B cell (primary cell): ENCODE measurements around the gene SURF6. TPM values are rescaled to one million over a fixed set of nuclear protein-coding genes. Genes with fewer than 3 reads are reported as not detected.

Experiments
- ATAC-seq: fragments of 200-7000 bp; cut with Tn5 transposase; one replicate; pipeline ENCODE4 v1.10.0; 2021; ENCODE audit warnings: low read depth, mild to moderate bottlenecking, moderate number of reproducible peaks, moderate library complexity
- CTCF ChIA-PET: fragments of 350-600 bp; sonication (Branson Sonifier 250); formaldehyde crosslinking; loops from one replicate; lab custom pipeline; 2021; ENCODE audit warnings: antibody characterized with exemption, inconsistent platforms; lab: Charles Lee
- POLR2A ChIA-PET: fragments of 350-600 bp; sonication (Branson Sonifier 250); formaldehyde crosslinking; loops from one replicate; lab custom pipeline; 2021; ENCODE audit warnings: antibody characterized with exemption; lab: Charles Lee
- DNase-seq: peaks from one replicate; pipeline ENCODE4 v3.0.0; 2013
- H2AFZ ChIP-seq: 2 replicates; pipeline ENCODE4 v1.6.1; 2012; ENCODE audit warnings: mild to moderate bottlenecking, low read depth, low read length; ENCODE audit not compliant: insufficient read depth, poor library complexity, severe bottlenecking
- H3K27ac ChIP-seq, 2 donors: 1 replicate in 1 of 2; 2 replicates in 1 of 2; pipeline ENCODE4 v1.5.1; 2012 to 2013; ENCODE audit warnings: low read length in 2 of 2, mild to moderate bottlenecking in 2 of 2, moderate library complexity in 1 of 2
- H3K27me3 ChIP-seq, 4 experiments: fragments of 200-600 bp in 1 of 4; sonication (generic) in 1 of 4; replicated peaks in 1 of 4; 1 replicate in 2 of 4; 2 replicates in 2 of 4; pipeline versions ENCODE4 v1.6.1 to v1.7.0; 2013 to 2016; ENCODE audit warnings: low read length in 3 of 4, mild to moderate bottlenecking in 2 of 4, mixed read lengths in 1 of 4, moderate library complexity in 1 of 4; ENCODE audit not compliant: insufficient read depth in 4 of 4, control insufficient read depth in 3 of 4; ENCODE audit errors: control extremely low read depth in 1 of 4
- H3K36me3 ChIP-seq, 2 experiments: replicated peaks in 1 of 2; 1 replicate in 1 of 2; 2 replicates in 1 of 2; pipeline versions ENCODE4 v1.6.1 to v1.7.1; 2013; ENCODE audit warnings: low read length in 1 of 2; ENCODE audit not compliant: insufficient read depth in 2 of 2, control insufficient read depth in 1 of 2; ENCODE audit errors: control extremely low read depth in 1 of 2, extremely low read depth in 1 of 2
- H3K4me1 ChIP-seq, 2 donors: fragments of 200-600 bp in 1 of 2; sonication (generic) in 1 of 2; 1 replicate in 1 of 2; 2 replicates in 1 of 2; pipeline versions ENCODE4 v1.5.1 to v1.6.1; 2013 to 2017; ENCODE audit warnings: low read length in 2 of 2; ENCODE audit not compliant: control insufficient read depth in 2 of 2, insufficient read depth in 2 of 2
- H3K4me2 ChIP-seq: replicated peaks from 2 replicates; pipeline ENCODE3; 2012; ENCODE audit warnings: mild to moderate bottlenecking, low read depth, low read length; ENCODE audit not compliant: poor library complexity, severe bottlenecking
- H3K4me3 ChIP-seq, 5 experiments: fragments of 200-600 bp in 1 of 5; sonication (generic) in 1 of 5; 1 replicate in 3 of 5; 2 replicates in 2 of 5; pipeline versions ENCODE4 v1.5.1 to v1.7.0; 2011 to 2016; ENCODE audit warnings: low read length in 4 of 5, mild to moderate bottlenecking in 4 of 5, low read depth in 2 of 5, control low read depth in 1 of 5, moderate library complexity in 1 of 5; ENCODE audit not compliant: insufficient read depth in 1 of 5; ENCODE audit errors: control extremely low read depth in 1 of 5, extremely low read depth in 1 of 5
- H3K79me2 ChIP-seq: fragments of 200-600 bp; sonication (generic); one replicate; pipeline ENCODE4 v1.6.0; 2016; ENCODE audit warnings: low read length; ENCODE audit not compliant: control insufficient read depth, insufficient read depth
- H3K9ac ChIP-seq: fragments of 200-600 bp; sonication (generic); 2 replicates; pipeline ENCODE4 v1.6.1; 2017; ENCODE audit warnings: mild to moderate bottlenecking, low read length, moderate library complexity
- H3K9me3 ChIP-seq, 3 donors: one replicate each; pipeline versions ENCODE4 v1.6.1 to v1.7.1; 2013; ENCODE audit warnings: low read length in 2 of 3; ENCODE audit not compliant: control insufficient read depth in 2 of 3, insufficient read depth in 1 of 3; ENCODE audit errors: control extremely low read depth in 1 of 3
- H4K20me1 ChIP-seq: 2 replicates; pipeline ENCODE4 v1.6.0; 2012; ENCODE audit warnings: mild to moderate bottlenecking, low read length; ENCODE audit not compliant: insufficient read depth, control insufficient read depth, poor library complexity, severe bottlenecking
- H3K27ac Mint-ChIP-seq: one replicate; pipeline ENCODE4 v1.8.0; 2021; ENCODE audit warnings: mixed read lengths
- H3K27me3 Mint-ChIP-seq: one replicate; pipeline ENCODE4 v1.8.0; 2021; ENCODE audit warnings: mixed read lengths
- H3K4me1 Mint-ChIP-seq: one replicate; pipeline ENCODE4 v1.8.0; 2021; ENCODE audit warnings: mixed read lengths
- H3K4me3 Mint-ChIP-seq: one replicate; pipeline ENCODE4 v1.8.0; 2021; ENCODE audit warnings: mixed read lengths
- H3K9me3 Mint-ChIP-seq: one replicate; pipeline ENCODE4 v1.8.0; 2022; ENCODE audit warnings: mixed read lengths; ENCODE audit not compliant: insufficient read depth
- EZH2 ChIP-seq: IDR thresholded peaks from 2 replicates; pipeline ENCODE4 v1.6.1; 2012; ENCODE audit warnings: borderline replicate concordance, low read depth, mild to moderate bottlenecking, moderate library complexity, low read length; ENCODE audit not compliant: insufficient read depth, poor library complexity, severe bottlenecking
- WGBS: methylation state at CpG from one replicate; pipeline ENCODE4 v1.1.5; 2013; ENCODE audit warnings: missing lambda C conversion rate; ENCODE audit not compliant: insufficient coverage; 5-methylcytosine and 5-hydroxymethylcytosine counted together
- intact Hi-C: fragments of 100-400 bp; cut with micrococcal nuclease; formaldehyde crosslinking; loops from one replicate; pipeline ENCODE4 v1.10.0; 2022
- polyA minus RNA-seq: library from RNA; depleted of rRNA, polyadenylated mRNA; stranded (reverse); fragments of >200 nt; gene quantifications from 2 replicates; pipeline ENCODE4 v1.2.3, GENCODE V29; 2012
- polyA plus RNA-seq: library from polyadenylated mRNA; depleted of rRNA; stranded (reverse); fragments of >200 nt; gene quantifications from 2 replicates; pipeline ENCODE4 v1.2.3, GENCODE V29; 2012
- total RNA-seq, 2 donors: library from RNA; stranded (reverse); fragments of 120-200 nt in 1 of 2; gene quantifications; 1 replicate in 1 of 2; 2 replicates in 1 of 2; pipeline versions ENCODE4 v1.2.3 to v1.2.4, GENCODE V29; 2013 to 2022
- TF ChIP-seq, protein P1 (sequence below): fragments of 200-600 bp; IDR thresholded peaks from one replicate; pipeline ENCODE4 v1.8.0; 2022; ENCODE audit warnings: antibody characterized with exemption, mild to moderate bottlenecking

SURF6 gene
- total RNA-seq (24.8 and 25.9 TPM in 2 replicates), polyA plus RNA-seq (14.7 and 24.4 TPM in 2 replicates), polyA minus RNA-seq (17.7 and 20.1 TPM in 2 replicates)
- 18.1 TPM for total RNA-seq (2013)

DNA sequence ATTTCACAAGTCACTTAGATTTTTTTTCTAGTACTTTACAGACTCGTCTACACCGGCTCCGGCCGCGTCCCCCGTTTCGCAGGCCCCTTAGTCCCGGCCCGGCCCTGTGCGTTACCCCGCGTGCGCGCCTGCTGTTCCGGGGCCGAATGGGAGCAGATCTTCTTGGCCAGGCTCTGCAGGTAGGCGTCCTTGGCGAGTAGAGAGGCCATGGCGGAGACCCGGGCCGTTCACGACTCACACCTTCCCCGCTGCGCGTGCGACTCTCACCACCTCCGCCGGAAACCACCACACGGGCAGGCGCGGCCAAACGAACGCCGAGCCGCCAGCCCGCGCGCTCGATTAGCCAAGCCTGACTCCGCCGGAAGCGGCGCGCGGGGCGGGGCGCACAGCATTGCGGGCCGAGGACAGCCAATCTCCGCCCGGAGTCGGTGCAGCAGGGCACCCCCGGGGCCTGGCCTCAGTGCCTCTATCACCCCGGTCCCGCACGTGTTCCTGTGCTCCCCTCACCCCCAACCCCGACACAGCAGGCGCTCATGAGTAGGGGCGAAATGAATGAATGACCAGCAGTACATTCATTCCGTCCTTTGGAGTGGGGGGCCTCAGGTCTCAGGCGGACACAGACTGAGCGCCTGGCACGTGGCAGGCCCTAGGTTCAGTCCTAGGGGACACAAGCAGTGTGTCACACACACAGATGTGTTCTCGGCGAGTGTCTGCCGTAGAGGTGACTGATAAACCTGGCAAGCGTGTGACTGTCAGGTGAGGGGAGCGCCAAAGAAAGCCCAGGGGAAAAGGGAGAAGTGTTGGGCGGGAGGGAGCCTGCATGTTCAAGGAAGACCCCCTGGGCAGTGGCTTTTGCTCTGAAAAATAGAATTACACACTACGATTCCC, at the start of gene SURF6:
TSS of gene SURF6 (minus strand) at position 265 of the 888 bp plus-strand sequence. CDS start at position 209, 56 bp downstream.
- 3% methylated on average over 66 of the region's 70 CpGs for WGBS
- POLR2A ChIA-PET = interaction anchor here (1.3 kb wide), 2 partner anchors 12 to 306 kb away, joined by 4 to 7 read pairs; partner anchors contain the start of genes GTF3C5, MED22 and RPL7A

More for the DNA sequence above, at the start of gene SURF6:
- Mint-ChIP-seq H3K9me3 (no peaks in the 10 kb centered on the region), H3K4me3 (peak within 1 kb of the TSS; percentile 99), H3K27ac (peak within 1 kb of the TSS; percentile 95), H3K27me3 (no peaks in the 10 kb centered on the region), H3K4me1 (peaks cover 53% of the 10 kb centered on the region)
- TF ChIP-seq, protein P1, sequence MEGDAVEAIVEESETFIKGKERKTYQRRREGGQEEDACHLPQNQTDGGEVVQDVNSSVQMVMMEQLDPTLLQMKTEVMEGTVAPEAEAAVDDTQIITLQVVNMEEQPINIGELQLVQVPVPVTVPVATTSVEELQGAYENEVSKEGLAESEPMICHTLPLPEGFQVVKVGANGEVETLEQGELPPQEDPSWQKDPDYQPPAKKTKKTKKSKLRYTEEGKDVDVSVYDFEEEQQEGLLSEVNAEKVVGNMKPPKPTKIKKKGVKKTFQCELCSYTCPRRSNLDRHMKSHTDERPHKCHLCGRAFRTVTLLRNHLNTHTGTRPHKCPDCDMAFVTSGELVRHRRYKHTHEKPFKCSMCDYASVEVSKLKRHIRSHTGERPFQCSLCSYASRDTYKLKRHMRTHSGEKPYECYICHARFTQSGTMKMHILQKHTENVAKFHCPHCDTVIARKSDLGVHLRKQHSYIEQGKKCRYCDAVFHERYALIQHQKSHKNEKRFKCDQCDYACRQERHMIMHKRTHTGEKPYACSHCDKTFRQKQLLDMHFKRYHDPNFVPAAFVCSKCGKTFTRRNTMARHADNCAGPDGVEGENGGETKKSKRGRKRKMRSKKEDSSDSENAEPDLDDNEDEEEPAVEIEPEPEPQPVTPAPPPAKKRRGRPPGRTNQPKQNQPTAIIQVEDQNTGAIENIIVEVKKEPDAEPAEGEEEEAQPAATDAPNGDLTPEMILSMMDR = no peak
- no peak for TF ChIP-seq EZH2
- H2AFZ ChIP-seq = peak within 1 kb of the TSS; percentile 79
- ATAC-seq (peak; percentile 92), DNase-seq (peak; percentile 94)
- peak within 1 kb of the TSS; percentile 76 to 78 for H3K27ac ChIP-seq
- peaks cover 0 to 44% of the 10 kb centered on the region in 2 experiments for H3K36me3 ChIP-seq
- peaks cover 36% of the 10 kb centered on the region for H3K79me2 ChIP-seq
- H3K4me3 ChIP-seq = peak within 1 kb of the TSS; percentile 49 to 90 (median 82)
- H3K9ac ChIP-seq = peak within 1 kb of the TSS; percentile 77
- intact Hi-C loops = loop anchor here (1.0 kb wide), 4 partner anchors 12 to 124 kb away; partner anchors contain the start of genes MED22, REXO4, RPL7A and STKLD1
- peaks cover 0 to 13% (median 3%) of the 10 kb centered on the region in 3 donors for H3K9me3 ChIP-seq
- H4K20me1 ChIP-seq = peaks cover 42% of the 10 kb centered on the region
- no peaks in the 10 kb centered on the region for H3K27me3 ChIP-seq
- peak within 1 kb of the TSS; percentile 74 for H3K4me2 ChIP-seq
- CTCF ChIA-PET = no interaction called here
- H3K4me1 ChIP-seq = peaks cover 31 to 51% of the 10 kb centered on the region in 2 donors
